Measurements from ENCODE around the gene NDUFS6. TPM values are rescaled to one million over a fixed set of nuclear protein-coding genes. Genes with fewer than 3 reads are reported as not detected.

The NDUFS6 gene
- total and polyA plus RNA-seq, 8 donors: 12.8 to 95.0 (median 86.0) TPM; not detected in 1

DNA sequence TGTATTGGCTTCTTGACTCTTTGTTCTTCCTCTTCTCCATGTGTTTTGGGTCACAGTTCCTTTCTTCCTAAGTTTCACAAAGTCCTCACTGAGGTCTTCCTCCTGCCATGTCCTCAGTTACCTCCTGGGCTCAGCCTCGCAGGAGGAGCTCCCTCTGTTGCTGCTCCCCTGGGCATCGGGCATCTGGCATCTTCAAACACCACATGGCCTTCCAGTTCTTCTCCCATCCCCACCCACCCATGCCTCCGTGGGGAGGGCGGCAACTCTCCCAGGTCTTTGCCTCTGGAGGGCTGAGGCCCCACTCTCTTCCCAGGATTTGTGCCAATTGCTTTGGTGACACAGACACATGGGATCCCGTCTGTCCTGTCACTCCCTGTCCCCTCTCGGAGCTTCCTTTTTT is 24.4 kb upstream of the NDUFS6 start:
- Histone ChIP-seq H3K36me3 (no peaks in the 10 kb centered on the region), H3K9me3 (no peaks in the 10 kb centered on the region), H3K27me3 (peaks cover 0 to 19% (median 0%) of the 10 kb centered on the region in 3 donors), H3K4me1 (no peaks in the 10 kb centered on the region), H3K4me3 (no peak overlapping the region), H3K27ac (no peak overlapping the region)
- TF ChIP-seq POLR2AphosphoS5 (IDR thresholded peaks at IDR 0.05): no peak
- TF ChIP-seq EP300 (IDR thresholded peaks at IDR 0.05): no peak
- TF ChIP-seq, protein P1, sequence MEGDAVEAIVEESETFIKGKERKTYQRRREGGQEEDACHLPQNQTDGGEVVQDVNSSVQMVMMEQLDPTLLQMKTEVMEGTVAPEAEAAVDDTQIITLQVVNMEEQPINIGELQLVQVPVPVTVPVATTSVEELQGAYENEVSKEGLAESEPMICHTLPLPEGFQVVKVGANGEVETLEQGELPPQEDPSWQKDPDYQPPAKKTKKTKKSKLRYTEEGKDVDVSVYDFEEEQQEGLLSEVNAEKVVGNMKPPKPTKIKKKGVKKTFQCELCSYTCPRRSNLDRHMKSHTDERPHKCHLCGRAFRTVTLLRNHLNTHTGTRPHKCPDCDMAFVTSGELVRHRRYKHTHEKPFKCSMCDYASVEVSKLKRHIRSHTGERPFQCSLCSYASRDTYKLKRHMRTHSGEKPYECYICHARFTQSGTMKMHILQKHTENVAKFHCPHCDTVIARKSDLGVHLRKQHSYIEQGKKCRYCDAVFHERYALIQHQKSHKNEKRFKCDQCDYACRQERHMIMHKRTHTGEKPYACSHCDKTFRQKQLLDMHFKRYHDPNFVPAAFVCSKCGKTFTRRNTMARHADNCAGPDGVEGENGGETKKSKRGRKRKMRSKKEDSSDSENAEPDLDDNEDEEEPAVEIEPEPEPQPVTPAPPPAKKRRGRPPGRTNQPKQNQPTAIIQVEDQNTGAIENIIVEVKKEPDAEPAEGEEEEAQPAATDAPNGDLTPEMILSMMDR (IDR thresholded peaks at IDR 0.05): no peak
- TF ChIP-seq POLR2A (IDR thresholded peaks at IDR 0.05): no peak
- 79 to 93% (median 86%) methylated on average over 6 of the region's 6 CpGs for WGBS, 5 donors
- DNase-seq: no peak
- intact Hi-C loops (cut with DNase I; ENCODE audit: low total_unique reads): no loop called here

DNA sequence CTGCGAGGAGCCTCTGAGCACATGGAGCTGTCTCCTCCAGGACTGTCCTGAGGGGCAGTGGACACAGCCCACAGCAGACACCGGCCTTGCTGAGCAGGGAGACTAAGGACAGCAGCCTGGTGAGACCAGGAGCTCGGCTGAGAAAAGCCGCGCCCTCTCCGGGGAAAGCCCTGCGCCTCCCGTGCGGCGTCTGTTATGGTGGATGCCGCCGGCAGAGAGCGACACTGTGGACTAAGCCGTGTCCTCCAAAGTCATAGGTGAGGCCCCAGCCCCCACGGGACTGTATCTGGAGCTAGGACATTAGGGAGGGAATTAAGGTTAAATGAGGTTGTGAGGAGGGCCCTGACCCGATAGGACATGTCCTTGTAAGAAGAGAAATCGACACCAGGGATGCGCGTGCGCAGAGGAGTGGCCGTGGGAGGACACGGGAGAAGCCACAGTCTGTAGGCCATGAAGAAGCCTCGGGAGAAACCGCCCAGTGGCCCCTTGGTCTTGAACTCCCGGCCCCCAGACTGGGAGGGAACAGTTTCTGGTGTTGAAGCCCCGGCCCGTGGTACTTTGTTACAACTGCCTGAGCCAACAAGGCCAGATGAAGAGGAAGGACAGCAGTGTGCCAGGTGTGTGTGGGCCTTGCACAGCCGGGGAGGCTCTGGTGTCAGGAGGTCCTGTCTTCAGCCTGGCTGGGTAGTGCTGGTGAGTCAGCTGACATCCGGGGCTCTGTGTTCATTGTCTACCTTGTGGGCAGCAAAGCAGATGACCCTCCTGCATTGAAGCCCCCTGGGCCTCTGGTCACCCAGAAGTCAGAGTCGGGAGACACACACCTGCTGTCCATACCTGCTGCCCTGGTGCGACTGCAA is 23.7 kb upstream of the NDUFS6 start:
- DNase-seq: no peak
- 85 to 90% (median 87%) methylated on average over 21 to 31 of the region's 31 CpGs for WGBS, 5 donors
- no peaks in the 10 kb centered on the region for H3K36me3 ChIP-seq
- H3K4me1 ChIP-seq: no peaks in the 10 kb centered on the region
- peaks cover 0 to 24% (median 0%) of the 10 kb centered on the region in 3 donors for H3K27me3 ChIP-seq
- intact Hi-C loops (cut with DNase I; ENCODE audit: low total_unique reads): no loop called here
- no peak overlapping the region for H3K4me3 ChIP-seq
- H3K9me3 ChIP-seq: no peaks in the 10 kb centered on the region
- H3K27ac ChIP-seq: no peak overlapping the region
- TF ChIP-seq POLR2A (IDR thresholded peaks at IDR 0.05) (no peak), EP300 (IDR thresholded peaks at IDR 0.05) (no peak), POLR2AphosphoS5 (IDR thresholded peaks at IDR 0.05) (no peak)
- TF ChIP-seq, protein P1 (IDR thresholded peaks at IDR 0.05): no peak

DNA sequence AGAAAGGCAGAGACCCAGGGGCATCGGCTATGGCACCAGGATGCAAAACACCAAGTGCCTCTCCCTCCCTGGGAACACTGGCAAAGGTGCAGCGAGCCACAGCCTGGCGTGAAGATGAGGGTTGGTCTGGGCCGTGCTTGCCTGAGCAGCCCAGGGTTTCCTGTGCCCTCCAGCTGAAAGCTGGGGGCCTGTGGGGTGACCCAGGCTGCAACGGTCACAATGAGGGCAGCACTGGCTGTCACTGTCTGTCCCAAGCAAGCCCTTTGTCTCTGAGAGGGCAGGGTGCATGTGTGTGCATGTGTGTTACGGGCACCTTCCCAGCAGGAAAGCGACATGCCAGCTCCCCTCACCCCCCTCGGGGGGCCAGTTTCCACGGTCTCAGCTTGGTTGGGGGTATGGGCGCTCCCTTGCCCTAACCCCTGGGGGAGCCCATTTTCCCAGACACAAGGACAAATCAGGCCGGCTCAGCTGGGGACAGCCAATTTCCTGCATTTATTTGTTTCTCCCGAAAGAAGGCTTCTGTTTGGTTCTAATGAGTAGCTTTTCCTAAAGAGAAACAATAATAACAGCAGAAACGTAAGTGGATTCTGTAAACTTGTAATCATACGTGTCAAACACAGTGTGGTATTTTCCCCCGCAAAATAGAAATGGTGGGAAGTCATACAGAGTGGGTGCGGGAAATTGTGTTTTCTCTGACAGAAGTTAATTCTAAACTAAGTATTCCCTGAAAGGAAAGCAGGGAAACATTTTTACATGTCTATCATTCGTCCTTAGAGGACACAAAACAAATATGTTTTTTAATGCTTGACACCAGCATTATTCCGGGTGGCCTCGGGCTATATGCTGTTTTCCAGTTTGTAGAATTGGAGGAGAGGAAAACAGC is 22.8 kb upstream of the NDUFS6 start:
- H3K27me3 ChIP-seq: peaks cover 0 to 33% (median 3%) of the 10 kb centered on the region in 3 donors
- WGBS, 5 donors: 59 to 76% (median 65%) methylated on average over 18 to 19 of the region's 19 CpGs
- intact Hi-C loops (cut with DNase I; ENCODE audit: low total_unique reads): no loop called here
- no peak for DNase-seq
- no peak for TF ChIP-seq POLR2A (IDR thresholded peaks at IDR 0.05)
- TF ChIP-seq POLR2AphosphoS5 (IDR thresholded peaks at IDR 0.05): no peak
- TF ChIP-seq, protein P1 (IDR thresholded peaks at IDR 0.05): no peak
- no peak for TF ChIP-seq EP300 (IDR thresholded peaks at IDR 0.05)
- H3K27ac ChIP-seq: no peak overlapping the region
- no peaks in the 10 kb centered on the region for H3K9me3 ChIP-seq
- H3K36me3 ChIP-seq: no peaks in the 10 kb centered on the region
- no peaks in the 10 kb centered on the region for H3K4me1 ChIP-seq
- H3K4me3 ChIP-seq: no peak overlapping the region

DNA sequence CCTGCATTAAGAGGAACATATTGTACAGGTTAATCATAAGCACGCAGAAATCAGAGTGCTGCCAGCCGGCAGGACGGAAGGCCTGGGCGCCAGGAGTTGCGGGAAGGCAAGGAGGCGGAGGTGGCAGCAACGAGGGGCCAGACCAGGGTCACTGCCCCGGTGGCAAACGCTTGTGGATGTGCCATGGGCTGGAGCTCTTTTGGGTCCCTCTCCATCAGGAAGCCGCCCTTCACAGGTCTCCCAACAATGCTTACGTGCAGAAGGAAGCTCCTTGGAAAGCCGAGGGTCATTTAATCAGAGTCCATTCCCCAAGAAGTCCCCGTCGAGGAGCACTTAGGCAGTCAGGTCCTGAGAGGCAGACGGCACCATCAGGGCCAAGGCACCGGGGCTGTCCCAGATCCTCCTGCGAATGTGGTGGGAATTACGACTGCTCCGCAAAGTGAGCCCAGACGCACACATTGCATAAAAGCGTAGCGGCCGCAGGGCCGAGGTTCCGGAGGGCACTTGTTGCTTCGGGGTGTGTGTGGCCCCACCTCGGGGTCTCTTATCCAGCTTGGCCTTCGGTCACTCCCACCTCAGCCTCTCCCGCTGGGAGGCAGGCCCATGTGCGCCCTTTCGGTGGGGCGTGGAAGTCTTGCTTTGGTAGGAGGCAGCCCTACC is 22.1 kb upstream of the NDUFS6 start:
- no peak overlapping the region for H3K4me3 ChIP-seq
- no peaks in the 10 kb centered on the region for H3K4me1 ChIP-seq
- intact Hi-C loops (cut with DNase I; ENCODE audit: low total_unique reads): no loop called here
- no peak overlapping the region for H3K27ac ChIP-seq
- H3K36me3 ChIP-seq: no peaks in the 10 kb centered on the region
- H3K9me3 ChIP-seq: no peaks in the 10 kb centered on the region
- 84 to 85% (median 84%) methylated on average over 31 to 32 of the region's 32 CpGs for WGBS, 5 donors
- H3K27me3 ChIP-seq: peaks cover 0 to 40% (median 4%) of the 10 kb centered on the region in 3 donors
- DNase-seq: no peak
- TF ChIP-seq POLR2A (IDR thresholded peaks at IDR 0.05) (no peak), EP300 (IDR thresholded peaks at IDR 0.05) (no peak), POLR2AphosphoS5 (IDR thresholded peaks at IDR 0.05) (no peak)
- TF ChIP-seq, protein P1 (IDR thresholded peaks at IDR 0.05): no peak
